OCI-LY7 (cell line): Measurements from ENCODE around the gene MACROD1. TPM values are rescaled to one million over a fixed set of nuclear protein-coding genes. Genes with fewer than 3 reads are reported as not detected.

Source experiments
- BruUV-seq: library from RNA; stranded (reverse); fragments of 400-500 nt; replicated peaks from 2 replicates; lab custom pipeline; 2021; lab: Mats Ljungman, UMichigan
- CTCF ChIA-PET: fragments of 300-600 bp; sonication (Branson Sonifier 250); formaldehyde crosslinking; loops from one replicate; lab custom pipeline; 2022; ENCODE audit warnings: antibody characterized with exemption; ENCODE audit not compliant: unreplicated experiment; lab: Charles Lee
- POLR2A ChIA-PET: fragments of 300-600 bp; sonication (Branson Sonifier 250); formaldehyde crosslinking; loops from one replicate; lab custom pipeline; 2022; ENCODE audit warnings: antibody characterized with exemption; lab: Charles Lee
- DNase-seq: peaks from one replicate; pipeline ENCODE4 v3.0.0-alpha.2; 2015; ENCODE audit warnings: low spot score
- H2AFZ ChIP-seq: fragments of 200-600 bp; sonication (generic), shearing (Covaris generic); 2 replicates; pipeline ENCODE4 v1.6.1; 2014; ENCODE audit warnings: mild to moderate bottlenecking, antibody characterized with exemption, low read length, moderate library complexity
- H3K27ac ChIP-seq: fragments of 200-600 bp; sonication (generic); 2 replicates; pipeline ENCODE4 v1.5.1; 2014; ENCODE audit warnings: mixed run types, low read depth, mild to moderate bottlenecking, moderate library complexity, low read length, inconsistent platforms; ENCODE audit not compliant: poor library complexity, severe bottlenecking
- H3K36me3 ChIP-seq: fragments of 200-600 bp; sonication (generic); 2 replicates; pipeline ENCODE4 v1.6.1; 2014; ENCODE audit warnings: mild to moderate bottlenecking, antibody characterized with exemption, low read length, moderate library complexity, mixed read lengths; ENCODE audit not compliant: insufficient read depth
- H3K4me1 ChIP-seq: fragments of 200-600 bp; sonication (generic); 2 replicates; pipeline ENCODE4 v1.5.1; 2014; ENCODE audit warnings: mild to moderate bottlenecking, low read length; ENCODE audit not compliant: insufficient read depth, poor library complexity, severe bottlenecking
- H3K4me2 ChIP-seq: fragments of 200-600 bp; sonication (generic); 2 replicates; pipeline ENCODE4 v1.6.1; 2014; ENCODE audit warnings: mild to moderate bottlenecking, low read length
- H3K4me3 ChIP-seq: fragments of 200-600 bp; sonication (generic); 2 replicates; pipeline ENCODE4 v1.5.1; 2014; ENCODE audit warnings: mild to moderate bottlenecking, low read depth, low read length; ENCODE audit not compliant: poor library complexity, severe bottlenecking
- H3K79me2 ChIP-seq: fragments of 200-600 bp; sonication (generic); 2 replicates; pipeline ENCODE4 v1.6.1; 2016; ENCODE audit warnings: low read depth, mild to moderate bottlenecking, low read length, moderate library complexity, mixed read lengths; ENCODE audit not compliant: insufficient read depth
- H3K9me2 ChIP-seq: fragments of 200-600 bp; sonication (generic); 2 replicates; pipeline ENCODE4 v1.6.1; 2016; ENCODE audit warnings: mild to moderate bottlenecking, low read length, mixed read lengths; ENCODE audit not compliant: insufficient read depth
- H3K9me3 ChIP-seq: fragments of 200-600 bp; sonication (generic); 2 replicates; pipeline ENCODE4 v1.6.1; 2014; ENCODE audit warnings: mild to moderate bottlenecking, mixed run types, low read length, mixed read lengths
- H4K20me1 ChIP-seq: fragments of 200-600 bp; sonication (generic); 2 replicates; pipeline ENCODE4 v1.6.1; 2014; ENCODE audit warnings: mild to moderate bottlenecking, antibody characterized with exemption, low read length, moderate library complexity, mixed read lengths; ENCODE audit not compliant: insufficient read depth
- CTCF ChIP-seq: fragments of 200-600 bp; sonication (generic); conservative IDR thresholded peaks from 2 replicates; pipeline ENCODE4 v1.5.1; 2014; ENCODE audit warnings: mild to moderate bottlenecking, antibody characterized with exemption, low read length, moderate library complexity, mixed read lengths
- EZH2phosphoT487 ChIP-seq: fragments of 200-600 bp; sonication (generic); IDR thresholded peaks from 2 replicates; pipeline ENCODE4 v1.6.1; 2018; ENCODE audit warnings: low read depth, borderline replicate concordance, mild to moderate bottlenecking, mixed run types, antibody characterized with exemption, low read length, moderate library complexity, mixed read lengths
- intact Hi-C: fragments of 100-400 bp; cut with micrococcal nuclease; formaldehyde crosslinking; loops from one replicate; pipeline ENCODE4 v1.10.0; 2022; ENCODE audit not compliant: unreplicated experiment
- total RNA-seq, 2 experiments: library from RNA; depleted of rRNA in 1 of 2; stranded (reverse); fragments of >200 nt in 1 of 2; shearing (Covaris generic) in 1 of 2; gene quantifications; 2 replicates each; pipeline ENCODE4 v1.2.3, GENCODE V29; 2014 to 2022

MACROD1 gene
- total RNA-seq, 2 experiments from 2014 or later: 14.7 to 25.4 TPM

- Histone ChIP-seq H3K27ac (no peak overlapping the region), H3K36me3 (no peaks in the 10 kb centered on the region), H3K4me3 (no peak overlapping the region), H3K4me2 (no peak overlapping the region), H2AFZ (no peak overlapping the region), H3K4me1 (no peaks in the 10 kb centered on the region), H3K79me2 (no peaks in the 10 kb centered on the region), H3K9me3 (no peaks in the 10 kb centered on the region), H4K20me1 (no peaks in the 10 kb centered on the region), H3K9me2 (no peaks in the 10 kb centered on the region)
- POLR2A ChIA-PET: no interaction called here
- intact Hi-C loops: no loop called here
- DNase-seq: no peak
- TF ChIP-seq CTCF (no peak), EZH2phosphoT487 (no peak)
- CTCF ChIA-PET: no interaction called here
- no TSS peak for BruUV-seq
Measured at GRCh38 chr11:64134963-64135362, 30.9 kb downstream of the MACROD1 start.

GRCh38 chr11:64132982-64133705, 32.8 kb downstream of the MACROD1 start:
- ChIA-PET POLR2A (interaction anchor here (0.6 kb wide), 1 partner anchor 601 kb away, joined by 3 read pairs; no protein-coding TSS in a partner anchor), CTCF (interaction anchor here (0.6 kb wide), 1 partner anchor 100 kb away, joined by 3 read pairs; no protein-coding TSS in a partner anchor)
- H3K4me2 ChIP-seq: no peak overlapping the region
- no TSS peak for BruUV-seq
- intact Hi-C loops: no loop called here
- DNase-seq: no peak
- H3K9me2 ChIP-seq: no peaks in the 10 kb centered on the region
- H4K20me1 ChIP-seq: no peaks in the 10 kb centered on the region
- TF ChIP-seq CTCF (no peak), EZH2phosphoT487 (no peak)
- no peaks in the 10 kb centered on the region for H3K4me1 ChIP-seq
- no peak overlapping the region for H3K27ac ChIP-seq
- H2AFZ ChIP-seq: no peak overlapping the region
- H3K4me3 ChIP-seq: no peak overlapping the region
- H3K79me2 ChIP-seq: no peaks in the 10 kb centered on the region
- no peaks in the 10 kb centered on the region for H3K36me3 ChIP-seq
- no peaks in the 10 kb centered on the region for H3K9me3 ChIP-seq

- H3K4me2 ChIP-seq: no peak overlapping the region
- no peaks in the 10 kb centered on the region for H3K9me2 ChIP-seq
- no peaks in the 10 kb centered on the region for H4K20me1 ChIP-seq
- BruUV-seq: no TSS peak
- H3K4me1 ChIP-seq: no peaks in the 10 kb centered on the region
- H2AFZ ChIP-seq: no peak overlapping the region
- no peaks in the 10 kb centered on the region for H3K9me3 ChIP-seq
- TF ChIP-seq EZH2phosphoT487: no peak
- no peak for TF ChIP-seq CTCF
- no peaks in the 10 kb centered on the region for H3K36me3 ChIP-seq
- CTCF ChIA-PET: interaction anchor here (0.6 kb wide), 2 partner anchors 22 to 239 kb away, joined by 3 to 9 read pairs; no protein-coding TSS in a partner anchor
- POLR2A ChIA-PET: interaction anchor here (0.8 kb wide), 1 partner anchor 25 kb away, joined by 6 read pairs; no protein-coding TSS in a partner anchor
- H3K4me3 ChIP-seq: no peak overlapping the region
- H3K27ac ChIP-seq: no peak overlapping the region
- H3K79me2 ChIP-seq: no peaks in the 10 kb centered on the region
- intact Hi-C loops: no loop called here
- no peak for DNase-seq
Measured at GRCh38 chr11:64132191-64132771, 33.6 kb downstream of the MACROD1 start.
